Prostate gland (tissue), 2 donors: ENCODE data around the gene LRRC10.

Experiments
- POLR2A ChIP-seq: fragments of 450-650 bp; IDR thresholded peaks from one replicate; pipeline ENCODE4 v1.6.1; 2016; ENCODE audit warnings: antibody characterized with exemption, mild to moderate bottlenecking
- TF ChIP-seq, protein P1 (sequence below), 4 experiments: fragments of 200-600 bp in 2 of 4; fragments of 450-650 bp in 2 of 4; sonication (generic) in 2 of 4; IDR thresholded peaks; 1 replicate in 3 of 4; 2 replicates in 1 of 4; pipeline ENCODE4 v1.5.1; 2016 to 2019; ENCODE audit warnings: antibody characterized with exemption in 4 of 4, mild to moderate bottlenecking in 2 of 4, moderate library complexity in 2 of 4

DNA sequence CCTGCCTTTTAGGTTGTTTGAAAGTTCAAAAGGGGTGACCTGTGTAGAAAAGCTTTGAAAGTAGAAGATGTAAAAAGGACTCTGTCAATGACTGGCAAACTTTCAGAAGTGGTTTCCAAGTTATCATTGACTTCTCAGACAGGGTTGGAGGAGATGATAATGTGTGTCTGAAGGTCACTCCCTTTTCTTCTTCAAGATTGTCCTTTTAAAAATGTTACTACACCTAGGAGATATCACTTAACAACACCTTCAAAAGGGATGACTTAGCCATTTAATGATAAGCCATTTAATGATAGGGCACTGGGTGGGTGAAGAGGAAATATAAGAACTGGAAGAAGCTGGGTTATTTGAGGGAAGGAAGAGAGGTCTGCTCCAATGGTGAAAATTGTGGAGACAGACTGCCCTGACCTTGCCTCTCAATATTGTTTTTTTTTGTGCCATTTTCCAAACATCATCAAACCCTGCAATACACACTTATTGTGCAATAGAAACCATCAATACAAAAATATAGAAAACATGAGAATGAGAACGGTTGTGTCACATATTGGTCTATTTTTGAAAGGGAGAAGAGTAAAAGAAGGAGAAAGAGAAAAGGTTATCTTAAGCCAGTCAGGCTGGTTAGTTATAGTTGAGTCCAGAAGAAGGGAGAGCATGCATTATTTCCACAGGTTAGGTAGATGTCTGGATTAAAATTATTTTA is 49.6 kb upstream of the LRRC10 start:
- TF ChIP-seq POLR2A, result no peak
- TF ChIP-seq, protein P1, sequence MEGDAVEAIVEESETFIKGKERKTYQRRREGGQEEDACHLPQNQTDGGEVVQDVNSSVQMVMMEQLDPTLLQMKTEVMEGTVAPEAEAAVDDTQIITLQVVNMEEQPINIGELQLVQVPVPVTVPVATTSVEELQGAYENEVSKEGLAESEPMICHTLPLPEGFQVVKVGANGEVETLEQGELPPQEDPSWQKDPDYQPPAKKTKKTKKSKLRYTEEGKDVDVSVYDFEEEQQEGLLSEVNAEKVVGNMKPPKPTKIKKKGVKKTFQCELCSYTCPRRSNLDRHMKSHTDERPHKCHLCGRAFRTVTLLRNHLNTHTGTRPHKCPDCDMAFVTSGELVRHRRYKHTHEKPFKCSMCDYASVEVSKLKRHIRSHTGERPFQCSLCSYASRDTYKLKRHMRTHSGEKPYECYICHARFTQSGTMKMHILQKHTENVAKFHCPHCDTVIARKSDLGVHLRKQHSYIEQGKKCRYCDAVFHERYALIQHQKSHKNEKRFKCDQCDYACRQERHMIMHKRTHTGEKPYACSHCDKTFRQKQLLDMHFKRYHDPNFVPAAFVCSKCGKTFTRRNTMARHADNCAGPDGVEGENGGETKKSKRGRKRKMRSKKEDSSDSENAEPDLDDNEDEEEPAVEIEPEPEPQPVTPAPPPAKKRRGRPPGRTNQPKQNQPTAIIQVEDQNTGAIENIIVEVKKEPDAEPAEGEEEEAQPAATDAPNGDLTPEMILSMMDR (IDR thresholded peaks at IDR 0.05), result no peak
